HCT116 (cell line): ENCODE data around the gene PCCA. TPM values are rescaled to one million over a fixed set of nuclear protein-coding genes. Genes with fewer than 3 reads are reported as not detected.
A peak's percentile ranks its signal among the peaks of the same experiment; 100 is the strongest.

Experiments used
- ATAC-seq: fragments of 200-7000 bp; cut with Tn5 transposase; 2 replicates; pipeline ENCODE4 v1.9.1; 2020; ENCODE audit warnings: mild to moderate bottlenecking, moderate library complexity
- BruUV-seq: library from RNA; stranded (reverse); fragments of 400-500 nt; replicated peaks from 2 replicates; lab custom pipeline; 2021; lab: Mats Ljungman, UMichigan
- CTCF ChIA-PET: fragments of 300-600 bp; sonication (Branson Sonifier 250); formaldehyde crosslinking; loops from one replicate; lab custom pipeline; 2021; ENCODE audit warnings: antibody characterized with exemption; lab: Charles Lee
- POLR2A ChIA-PET: fragments of 300-600, 350-600 bp; sonication (Branson Sonifier 250); formaldehyde crosslinking; loops from one replicate; lab custom pipeline; 2021; ENCODE audit warnings: antibody characterized with exemption; lab: Charles Lee
- RAD21 ChIA-PET, 2 experiments: fragments of 300-600 bp; sonication (Branson Sonifier 250); formaldehyde crosslinking; loops; one replicate each; lab custom pipeline; 2023; ENCODE audit warnings: low total read pairs in 2 of 2; ENCODE audit not compliant: uncharacterized antibody in 2 of 2, unreplicated experiment in 2 of 2, low non-redundant PET in 1 of 2; lab: Charles Lee
- DNase-seq: peaks from one replicate; pipeline ENCODE4 v3.0.0-alpha.2; 2010; ENCODE audit warnings: low read depth, low spot score
- H2AFZ ChIP-seq: fragments of 200-600 bp; shearing (Covaris generic), sonication (generic); 2 replicates; pipeline ENCODE4 v1.6.1; 2017; ENCODE audit warnings: low read depth, mixed run types, mixed read lengths, antibody characterized with exemption, low read length; ENCODE audit not compliant: poor library complexity, severe bottlenecking
- H3K27ac ChIP-seq: 2 replicates; pipeline ENCODE4 v1.5.1; 2012; ENCODE audit warnings: low read depth, low read length
- H3K27me3 ChIP-seq: fragments of 200-600 bp; sonication (generic); 2 replicates; pipeline ENCODE4 v1.6.1; 2016; ENCODE audit warnings: mixed run types, low read length, mixed read lengths; ENCODE audit not compliant: insufficient read depth
- H3K36me3 ChIP-seq, 2 experiments: fragments of 200-500 bp in 1 of 2; fragments of 200-600 bp in 1 of 2; sonication (Bioruptor generic) in 1 of 2; sonication (generic) in 1 of 2; 2 replicates each; pipeline versions ENCODE4 v1.5.1 to v1.6.1; 2014 to 2016; ENCODE audit warnings: low read length in 2 of 2, inconsistent platforms in 1 of 2, mixed read lengths in 1 of 2, mixed run types in 1 of 2; ENCODE audit not compliant: insufficient read depth in 2 of 2, control insufficient read depth in 1 of 2
- H3K4me1 ChIP-seq, 2 experiments: fragments of 200-600 bp in 1 of 2; sonication (generic) in 1 of 2; 2 replicates each; pipeline versions ENCODE4 v1.5.1 to v1.6.1; 2012 to 2017; ENCODE audit warnings: low read length in 2 of 2, inconsistent platforms in 1 of 2, mild to moderate bottlenecking in 1 of 2, mixed read lengths in 1 of 2, mixed run types in 1 of 2, moderate library complexity in 1 of 2; ENCODE audit not compliant: insufficient read depth in 2 of 2, control insufficient read depth in 1 of 2
- H3K4me2 ChIP-seq: fragments of 200-600 bp; sonication (generic); 2 replicates; pipeline ENCODE4 v1.6.1; 2017; ENCODE audit warnings: mixed run types, low read length, mixed read lengths
- H3K4me3 ChIP-seq, 2 experiments: fragments of 200-600 bp in 1 of 2; sonication (generic) in 1 of 2; replicated peaks in 1 of 2; 2 replicates each; pipeline ENCODE4 v1.5.1; 2011 to 2016; ENCODE audit warnings: low read length in 2 of 2, control low read depth in 1 of 2, low read depth in 1 of 2, mild to moderate bottlenecking in 1 of 2, mixed read lengths in 1 of 2, mixed run types in 1 of 2
- H3K79me2 ChIP-seq: fragments of 200-600 bp; sonication (generic); 2 replicates; pipeline ENCODE4 v1.6.1; 2017; ENCODE audit warnings: mild to moderate bottlenecking, mixed run types, low read length, moderate library complexity, mixed read lengths; ENCODE audit not compliant: insufficient read depth
- H3K9ac ChIP-seq: fragments of 200-600 bp; sonication (generic); 2 replicates; pipeline ENCODE4 v1.6.1; 2016; ENCODE audit warnings: low read length, mixed read lengths
- H3K9me2 ChIP-seq: fragments of 200-600 bp; sonication (generic), shearing (Covaris generic); 2 replicates; pipeline ENCODE4 v1.6.1; 2017; ENCODE audit warnings: mixed run types, mild to moderate bottlenecking, moderate library complexity; ENCODE audit not compliant: insufficient read depth
- H3K9me3 ChIP-seq, 2 experiments: fragments of 200-500 bp in 1 of 2; fragments of 200-600 bp in 1 of 2; sonication (Bioruptor generic) in 1 of 2; sonication (generic) in 1 of 2; 2 replicates each; pipeline ENCODE4 v1.6.1; 2014 to 2017; ENCODE audit warnings: low read length in 2 of 2, mixed read lengths in 2 of 2, inconsistent platforms in 1 of 2, low read depth in 1 of 2, mild to moderate bottlenecking in 1 of 2, mixed run types in 1 of 2, moderate library complexity in 1 of 2; ENCODE audit not compliant: control insufficient read depth in 1 of 2, insufficient read depth in 1 of 2
- H4K20me1 ChIP-seq: fragments of 200-600 bp; sonication (generic), shearing (Covaris generic); 2 replicates; pipeline ENCODE4 v1.6.1; 2017; ENCODE audit warnings: mixed run types, mild to moderate bottlenecking, moderate library complexity; ENCODE audit not compliant: insufficient read depth
- ATF3 ChIP-seq: IDR thresholded peaks from 2 replicates; pipeline ENCODE4 v1.6.1; 2012
- CBX3 ChIP-seq: IDR thresholded peaks from 2 replicates; pipeline ENCODE4 v1.6.1; 2012; ENCODE audit warnings: low read depth
- CEBPB ChIP-seq: IDR thresholded peaks from 2 replicates; pipeline ENCODE4 v1.6.1; 2012; ENCODE audit warnings: low read depth
- CTCF ChIP-seq, 3 experiments: fragments of 200-600 bp in 1 of 3; sonication (generic) in 1 of 3; IDR thresholded peaks in 2 of 3; conservative IDR thresholded peaks in 1 of 3; 2 replicates each; pipeline ENCODE4 v1.5.1; 2012 to 2017; ENCODE audit warnings: low read depth in 2 of 3, low read length in 2 of 3, antibody characterized with exemption in 1 of 3, borderline replicate concordance in 1 of 3, control low read depth in 1 of 3, mild to moderate bottlenecking in 1 of 3, mixed read lengths in 1 of 3, mixed run types in 1 of 3, moderate library complexity in 1 of 3; ENCODE audit not compliant: insufficient read depth in 1 of 3
- EGR1 ChIP-seq: IDR thresholded peaks from 2 replicates; pipeline ENCODE4 v1.6.1; 2012; ENCODE audit warnings: low read depth
- EZH2 ChIP-seq: fragments of 200-600 bp; sonication (generic); IDR thresholded peaks from 2 replicates; pipeline ENCODE4 v1.6.1; 2017; ENCODE audit warnings: antibody characterized with exemption, mixed run types
- EZH2phosphoT487 ChIP-seq: fragments of 200-600 bp; IDR thresholded peaks from 2 replicates; pipeline ENCODE4 v1.6.1; 2018; ENCODE audit warnings: antibody characterized with exemption, borderline replicate concordance
- JUND ChIP-seq: IDR thresholded peaks from 2 replicates; pipeline ENCODE4 v1.6.1; 2012
- POLR2A ChIP-seq: IDR thresholded peaks from 2 replicates; pipeline ENCODE4 v1.7.0; 2011; ENCODE audit warnings: borderline replicate concordance; ENCODE audit not compliant: insufficient read depth, insufficient read length; ENCODE audit errors: extremely low read depth
- RAD21 ChIP-seq: IDR thresholded peaks from 2 replicates; pipeline ENCODE4 v1.6.1; 2012; ENCODE audit warnings: low read depth, mild to moderate bottlenecking
- REST ChIP-seq: IDR thresholded peaks from 2 replicates; pipeline ENCODE4 v1.6.1; 2012; ENCODE audit warnings: low read depth
- SP1 ChIP-seq: IDR thresholded peaks from 2 replicates; pipeline ENCODE4 v1.6.1; 2012; ENCODE audit warnings: low read depth
- TCF7L2 ChIP-seq: IDR thresholded peaks from 2 replicates; pipeline ENCODE4 v1.7.0; 2011; ENCODE audit warnings: borderline replicate concordance, inconsistent platforms; ENCODE audit not compliant: insufficient read depth, insufficient read length; ENCODE audit errors: extremely low read depth
- YY1 ChIP-seq: IDR thresholded peaks from 2 replicates; pipeline ENCODE4 v1.6.1; 2011; ENCODE audit warnings: low read length, low read depth, moderate library complexity, mild to moderate bottlenecking; ENCODE audit not compliant: insufficient replicate concordance; ENCODE audit errors: extremely low read depth
- ZBTB33 ChIP-seq: IDR thresholded peaks from 2 replicates; pipeline ENCODE4 v1.6.1; 2011; ENCODE audit warnings: mild to moderate bottlenecking, low read length, moderate library complexity; ENCODE audit not compliant: insufficient replicate concordance; ENCODE audit errors: extremely low read depth
- ZNF274 ChIP-seq: fragments of 200-500 bp; sonication (Bioruptor generic); IDR thresholded peaks from 2 replicates; pipeline ENCODE4 v1.6.1; 2014; ENCODE audit warnings: mild to moderate bottlenecking, low read depth, low read length, inconsistent platforms
- intact Hi-C: fragments of 100-400 bp; cut with micrococcal nuclease; formaldehyde crosslinking; loops from 2 replicates; pipeline ENCODE4 v1.10.0; 2022
- total RNA-seq: library from RNA; stranded (reverse); gene quantifications from one replicate; pipeline ENCODE4 v1.2.1, GENCODE V29; 2021; ENCODE audit not compliant: unreplicated experiment

Gene PCCA
- total RNA-seq, 1 experiment from 2014 or later = 23.0 TPM

GRCh38 chr13:100235311-100235901 lies 146.5 kb downstream of the PCCA start:
- TF ChIP-seq ATF3 = no peak
- TF ChIP-seq RAD21 = peak; percentile 89
- TF ChIP-seq SP1 = 0 out of 2 replicates have a peak, but pooled peaks have one; percentile 8
- TF ChIP-seq CEBPB = no peak; the same call in 1 of the 2 replicates
- no peak for TF ChIP-seq ZBTB33
- TF ChIP-seq JUND = no peak
- no peak for TF ChIP-seq EZH2
- TF ChIP-seq EGR1 = no peak
- no peak for TF ChIP-seq CBX3
- no peak for TF ChIP-seq TCF7L2
- TF ChIP-seq CTCF (IDR thresholded peaks at IDR 0.05 in 2 of 3, conservative IDR thresholded peaks at IDR 0.05 in 1 of 3; ENCODE audit: borderline replicate concordance in 1 of 3, insufficient read depth in 1 of 3, low read depth in 2 of 3, low read length in 2 of 3) = peak; percentile 44 to 93 (median 71)
- TF ChIP-seq EZH2phosphoT487 = no peak
- no peak for TF ChIP-seq POLR2A
- TF ChIP-seq ZNF274 = no peak
- no peak for TF ChIP-seq YY1
- TF ChIP-seq REST = no peak
- peak; percentile 62; the same call in 1 of the 2 replicates for ATAC-seq

More at GRCh38 chr13:100235311-100235901, 146.5 kb downstream of the PCCA start:
- Histone ChIP-seq H3K9me3 (no peaks in the 10 kb centered on the region), H3K79me2 (no peaks in the 10 kb centered on the region), H3K4me2 (no peak overlapping the region; the same call in 1 of the 2 replicates), H3K27me3 (no peaks in the 10 kb centered on the region), H2AFZ (no peak overlapping the region), H3K4me3 (no peak overlapping the region), H3K36me3 (no peaks in the 10 kb centered on the region), H3K4me1 (peaks cover 18 to 20% of the 10 kb centered on the region in 2 experiments), H3K9me2 (no peaks in the 10 kb centered on the region), H4K20me1 (no peaks in the 10 kb centered on the region), H3K9ac (no peak overlapping the region), H3K27ac (no peak overlapping the region)
- ChIA-PET POLR2A (no interaction called here), RAD21 (interaction anchor here (0.5 to 1.0 kb wide), 8 partner anchors 132 to 618 kb away, joined by 3 to 9 read pairs (median 4); no protein-coding TSS in a partner anchor), CTCF (interaction anchor here (0.6 to 4.8 kb wide), 26 partner anchors 11 to 793 kb away, joined by 3 to 42 read pairs (median 4); partner anchors contain the start of genes ZIC2 and ZIC5)
- DNase-seq = peak; percentile 45
- intact Hi-C loops = loop anchor here (1.0 to 5.0 kb wide), 5 partner anchors 279 to 618 kb away; no protein-coding TSS in a partner anchor
- no TSS peak for BruUV-seq
